ENCODE measurements around the gene KIF21A. TPM values are rescaled to one million over a fixed set of nuclear protein-coding genes. Genes with fewer than 3 reads are reported as not detected.

The KIF21A gene
- total RNA-seq, 2 donors from 2014 or later, result 32.3 to 35.3 TPM

DNA sequence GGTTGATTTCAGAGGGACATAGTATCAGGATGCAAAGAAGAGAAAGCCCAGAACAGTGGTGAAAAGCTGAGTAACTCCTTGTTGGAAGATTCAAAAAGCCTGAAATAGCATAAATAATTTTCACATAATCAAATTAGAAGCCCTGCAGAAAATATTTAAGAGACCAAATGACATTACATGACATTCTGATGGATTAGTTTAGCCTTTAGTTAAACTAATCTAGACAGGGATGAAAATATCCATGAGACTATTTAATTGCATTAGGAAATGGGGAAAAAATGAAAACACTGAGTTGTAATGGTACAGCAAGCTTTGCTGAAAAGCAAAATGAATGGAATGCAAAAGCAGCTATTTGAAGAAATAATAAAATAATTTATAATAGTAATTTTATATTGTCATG is 91.8 kb downstream of the KIF21A start:
- Mint-ChIP-seq H3K4me1 (peaks cover 13% of the 10 kb centered on the region), H3K36me3 (ENCODE audit: low read depth) (peaks cover 2% of the 10 kb centered on the region), H3K4me3 (no peak overlapping the region), H3K27ac (no peak overlapping the region), H3K9me3 (no peaks in the 10 kb centered on the region), H3K27me3 (ENCODE audit: insufficient read depth) (no peaks in the 10 kb centered on the region)
- no peaks in the 10 kb centered on the region for H3K4me1 ChIP-seq (ENCODE audit: control insufficient read depth, insufficient read depth, low read length)
- TF ChIP-seq, protein P1, sequence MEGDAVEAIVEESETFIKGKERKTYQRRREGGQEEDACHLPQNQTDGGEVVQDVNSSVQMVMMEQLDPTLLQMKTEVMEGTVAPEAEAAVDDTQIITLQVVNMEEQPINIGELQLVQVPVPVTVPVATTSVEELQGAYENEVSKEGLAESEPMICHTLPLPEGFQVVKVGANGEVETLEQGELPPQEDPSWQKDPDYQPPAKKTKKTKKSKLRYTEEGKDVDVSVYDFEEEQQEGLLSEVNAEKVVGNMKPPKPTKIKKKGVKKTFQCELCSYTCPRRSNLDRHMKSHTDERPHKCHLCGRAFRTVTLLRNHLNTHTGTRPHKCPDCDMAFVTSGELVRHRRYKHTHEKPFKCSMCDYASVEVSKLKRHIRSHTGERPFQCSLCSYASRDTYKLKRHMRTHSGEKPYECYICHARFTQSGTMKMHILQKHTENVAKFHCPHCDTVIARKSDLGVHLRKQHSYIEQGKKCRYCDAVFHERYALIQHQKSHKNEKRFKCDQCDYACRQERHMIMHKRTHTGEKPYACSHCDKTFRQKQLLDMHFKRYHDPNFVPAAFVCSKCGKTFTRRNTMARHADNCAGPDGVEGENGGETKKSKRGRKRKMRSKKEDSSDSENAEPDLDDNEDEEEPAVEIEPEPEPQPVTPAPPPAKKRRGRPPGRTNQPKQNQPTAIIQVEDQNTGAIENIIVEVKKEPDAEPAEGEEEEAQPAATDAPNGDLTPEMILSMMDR (conservative IDR thresholded peaks at IDR 0.05), result no peak
- H3K4me3 ChIP-seq (ENCODE audit: low read length), result no peak overlapping the region
- H3K36me3 ChIP-seq (ENCODE audit: control insufficient read depth, insufficient read depth, low read length), result peaks cover 9% of the 10 kb centered on the region
- H3K9ac ChIP-seq (ENCODE audit: extremely low read depth, low read length, poor library complexity, severe bottlenecking), result no peak overlapping the region
- no peaks in the 10 kb centered on the region for H3K27me3 ChIP-seq (ENCODE audit: control insufficient read depth, insufficient read depth, low read length, poor library complexity, severe bottlenecking)
- no peak overlapping the region for H3K27ac ChIP-seq (ENCODE audit: low read depth, low read length)
- DNase-seq, result no peak
- no peaks in the 10 kb centered on the region for H3K9me3 ChIP-seq (ENCODE audit: control insufficient read depth, low read length)

DNA sequence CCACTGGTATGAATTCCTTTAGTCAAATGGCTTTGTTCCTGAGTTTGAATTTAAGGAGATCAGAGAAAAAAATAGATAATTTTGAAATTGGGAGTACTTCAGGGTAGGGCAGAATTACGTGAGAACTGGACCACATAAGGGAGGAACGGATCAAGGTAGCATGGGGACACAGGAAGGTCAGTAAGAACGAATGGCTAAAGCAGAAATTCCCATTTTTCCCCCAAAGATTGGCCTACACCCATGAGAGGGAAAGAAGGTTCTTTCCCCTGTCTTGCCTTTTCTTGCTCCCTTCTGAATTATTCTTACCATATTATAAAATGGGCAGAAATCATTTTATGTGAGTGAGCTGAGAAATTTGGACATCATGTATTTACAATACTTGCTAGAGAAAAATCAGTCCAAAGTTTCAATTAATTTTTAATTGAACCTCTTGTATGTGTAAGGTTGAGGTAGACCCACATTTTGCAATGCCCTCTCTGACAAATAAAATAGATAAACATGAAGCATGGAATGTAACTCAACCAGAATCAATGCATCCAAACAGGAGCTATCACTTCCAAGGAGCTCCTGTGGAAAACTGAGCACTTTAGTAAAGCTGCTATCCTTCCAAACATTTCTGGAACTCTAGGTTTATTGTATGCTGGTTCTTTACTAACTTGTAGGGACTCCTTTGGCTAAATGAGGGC is 93.8 kb downstream of the KIF21A start:
- Mint-ChIP-seq H3K27me3 (ENCODE audit: insufficient read depth) (no peaks in the 10 kb centered on the region), H3K4me3 (no peak overlapping the region), H3K36me3 (ENCODE audit: low read depth) (no peaks in the 10 kb centered on the region), H3K4me1 (peaks cover 15% of the 10 kb centered on the region), H3K27ac (peak overlapping the region; percentile 67), H3K9me3 (no peaks in the 10 kb centered on the region)
- WGBS, 2 experiments (ENCODE audit: insufficient coverage in 1 of 2, insufficient read length in 1 of 2), result 84 to 100% methylated on average over 2 to 3 of the region's 3 CpGs
- Histone ChIP-seq H3K27me3 (ENCODE audit: control insufficient read depth, insufficient read depth, low read length, poor library complexity, severe bottlenecking) (no peaks in the 10 kb centered on the region), H3K9ac (ENCODE audit: extremely low read depth, low read length, poor library complexity, severe bottlenecking) (no peak overlapping the region), H3K27ac (ENCODE audit: low read depth, low read length) (no peak overlapping the region), H3K4me1 (ENCODE audit: control insufficient read depth, insufficient read depth, low read length) (no peaks in the 10 kb centered on the region), H3K4me3 (ENCODE audit: low read length) (no peak overlapping the region), H3K36me3 (ENCODE audit: control insufficient read depth, insufficient read depth, low read length) (peaks cover 3% of the 10 kb centered on the region), H3K9me3 (ENCODE audit: control insufficient read depth, low read length) (no peaks in the 10 kb centered on the region)
- DNase-seq, result no peak
- TF ChIP-seq, protein P1 (conservative IDR thresholded peaks at IDR 0.05), result no peak

DNA sequence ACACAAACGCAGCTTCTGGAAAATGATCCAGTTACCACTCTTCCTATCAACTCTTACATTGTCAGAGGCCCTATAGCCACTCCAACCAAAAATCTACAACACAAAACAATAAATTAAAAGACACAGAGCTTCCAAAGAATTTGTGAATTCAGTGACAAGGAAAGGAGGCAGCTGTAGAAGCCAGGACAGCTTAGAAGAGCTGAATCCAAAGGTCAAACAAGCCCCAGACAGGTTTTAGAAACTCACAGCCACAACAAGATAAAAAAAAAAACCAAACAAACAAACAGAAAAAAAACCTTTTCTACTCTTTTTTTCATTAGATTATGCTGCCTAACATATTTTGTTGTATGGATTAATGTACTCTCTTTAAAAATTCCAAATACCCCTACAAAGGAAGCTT is 94.4 kb downstream of the KIF21A start:
- Histone ChIP-seq H3K9me3 (ENCODE audit: control insufficient read depth, low read length) (no peaks in the 10 kb centered on the region), H3K36me3 (ENCODE audit: control insufficient read depth, insufficient read depth, low read length) (peaks cover 3% of the 10 kb centered on the region), H3K4me3 (ENCODE audit: low read length) (no peak overlapping the region), H3K4me1 (ENCODE audit: control insufficient read depth, insufficient read depth, low read length) (no peaks in the 10 kb centered on the region), H3K27ac (ENCODE audit: low read depth, low read length) (no peak overlapping the region), H3K9ac (ENCODE audit: extremely low read depth, low read length, poor library complexity, severe bottlenecking) (no peak overlapping the region), H3K27me3 (ENCODE audit: control insufficient read depth, insufficient read depth, low read length, poor library complexity, severe bottlenecking) (no peaks in the 10 kb centered on the region)
- 73 to 86% methylated on average over 1 of the region's 1 CpG for WGBS, 2 experiments (ENCODE audit: insufficient coverage in 1 of 2, insufficient read length in 1 of 2)
- peak overlapping the region; percentile 67 for H3K27ac Mint-ChIP-seq
- H3K36me3 Mint-ChIP-seq (ENCODE audit: low read depth), result no peaks in the 10 kb centered on the region
- no peak for DNase-seq
- H3K9me3 Mint-ChIP-seq, result no peaks in the 10 kb centered on the region
- peaks cover 15% of the 10 kb centered on the region for H3K4me1 Mint-ChIP-seq
- H3K4me3 Mint-ChIP-seq, result no peak overlapping the region
- no peaks in the 10 kb centered on the region for H3K27me3 Mint-ChIP-seq (ENCODE audit: insufficient read depth)
- TF ChIP-seq, protein P1 (conservative IDR thresholded peaks at IDR 0.05), result no peak
